Stimulated activated CD8-positive, alpha-beta memory T cell treated with anti-CD3 and anti-CD28 coated beads, Interleukin-12 subunit alpha, Interleukin-12 subunit beta, amount 100 ng/mL, for 1 hour (primary cell): ENCODE results near the gene IFNA2.
"Not testable (repeated sequence)": the region's sequence is repeated elsewhere in the genome, so short reads cannot be mapped to it uniquely, and the experiment has no call there.

Source experiments
- DNase-seq: peaks from one replicate; pipeline ENCODE4 v3.0.0-alpha.2; 2020; ENCODE audit warnings: low read depth

IFNA2 gene

DNA sequence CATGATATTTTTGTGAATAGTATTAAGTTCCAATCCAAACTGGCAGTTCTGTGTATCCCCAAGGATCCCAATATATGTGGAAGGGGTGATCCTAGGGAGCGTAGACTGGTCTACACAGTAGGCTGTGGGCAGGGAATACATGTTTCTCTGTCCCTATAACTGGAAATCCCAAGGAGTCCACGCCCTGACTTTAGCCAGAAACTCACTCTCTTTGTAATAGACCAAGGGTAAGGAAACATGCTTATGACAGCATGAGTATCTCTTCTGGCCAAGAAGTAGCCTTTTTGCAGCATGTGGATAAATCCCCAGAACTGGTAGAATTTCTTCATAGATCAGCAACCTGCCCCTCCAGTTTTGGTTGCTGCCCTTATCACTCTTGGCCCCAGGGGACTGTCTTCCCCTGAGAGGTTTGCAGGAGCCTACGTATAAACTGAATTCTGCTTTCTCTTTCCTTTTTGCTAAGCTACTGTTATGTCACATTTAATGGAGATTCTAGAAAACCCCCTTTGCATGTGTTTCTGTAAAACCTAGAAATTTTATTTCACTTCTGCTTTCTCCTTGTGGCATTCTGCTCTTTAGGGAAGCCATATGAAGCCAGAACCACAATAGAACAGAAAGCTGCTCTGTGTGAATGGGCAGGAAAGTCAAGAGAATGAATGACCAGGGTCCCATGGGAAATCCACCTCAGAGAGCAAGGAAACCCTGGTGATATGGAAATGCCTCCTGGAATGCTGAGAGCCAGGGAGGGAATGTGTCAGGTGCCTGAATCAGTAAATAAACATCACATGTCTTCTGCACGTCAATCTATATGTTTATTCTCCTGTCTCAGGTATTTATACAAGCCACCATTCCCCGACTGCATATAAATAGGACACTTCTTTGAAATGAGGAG, 3.5 kb downstream of the IFNA2 start:
- DNase-seq, result no peak

DNA sequence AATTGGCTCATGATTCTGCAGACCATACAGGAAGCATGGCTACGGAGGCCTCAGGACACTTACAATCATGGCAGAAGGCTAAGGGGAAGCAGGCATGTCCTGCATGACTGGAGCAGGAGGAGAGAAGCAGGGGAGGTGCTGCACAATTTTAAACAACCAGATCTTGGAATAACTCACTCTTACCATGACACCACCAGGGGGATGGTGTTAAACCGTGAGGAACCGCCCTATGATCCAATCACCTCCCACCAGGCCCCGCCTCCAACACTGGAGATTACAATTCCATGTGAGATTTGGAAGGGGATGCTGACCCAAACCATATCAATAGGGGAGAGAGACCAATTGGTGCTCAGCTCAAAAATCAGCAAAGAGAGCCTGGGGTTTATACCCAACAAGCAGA, 13.7 kb downstream of the IFNA2 start:
- not testable (repeated sequence) for DNase-seq

DNA sequence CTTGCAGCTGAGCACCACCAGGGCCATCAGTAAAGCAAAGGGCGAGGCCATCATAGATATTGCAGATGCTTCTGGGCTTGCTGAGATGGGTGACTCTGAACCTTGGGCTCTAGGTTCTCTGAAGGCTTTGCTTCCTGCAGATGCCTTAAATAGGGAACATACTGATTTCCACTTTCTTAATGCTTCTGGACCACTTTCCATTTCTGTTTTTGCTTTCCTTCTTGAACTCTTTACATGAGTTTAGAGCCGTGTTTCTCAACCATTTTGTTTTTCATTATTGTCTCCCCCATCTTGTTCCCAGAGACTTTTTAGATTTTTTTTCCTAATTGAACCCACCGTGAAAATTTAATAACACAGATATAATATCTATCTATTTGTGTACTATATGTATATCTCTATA, 17.2 kb downstream of the IFNA2 start, which contains the start of gene IFNA13:
Gene IFNA13, minus strand, starts transcription at position 101 of the 400 bp plus-strand sequence. Its CDS starts 47 bp downstream, at position 54.
- no peak for DNase-seq

DNA sequence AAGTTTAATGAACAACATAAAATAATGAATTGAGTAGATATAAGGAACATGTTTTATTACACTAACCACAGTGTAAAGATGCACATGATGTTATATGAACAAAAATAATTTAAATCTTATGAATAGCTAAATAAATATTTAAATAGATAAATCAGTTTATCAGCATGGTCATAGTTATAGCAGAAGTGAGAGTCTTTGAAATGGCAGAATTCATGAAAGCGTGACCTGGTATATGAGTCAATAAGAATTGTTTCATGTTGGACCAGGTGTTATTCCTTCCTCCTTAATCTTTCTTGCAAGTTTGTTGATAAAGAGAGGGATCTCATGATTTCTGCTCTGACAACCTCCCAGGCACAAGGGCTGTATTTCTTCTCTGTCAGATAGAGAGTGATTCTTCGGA, 18.0 kb downstream of the IFNA2 start:
- not testable (repeated sequence) for DNase-seq

DNA sequence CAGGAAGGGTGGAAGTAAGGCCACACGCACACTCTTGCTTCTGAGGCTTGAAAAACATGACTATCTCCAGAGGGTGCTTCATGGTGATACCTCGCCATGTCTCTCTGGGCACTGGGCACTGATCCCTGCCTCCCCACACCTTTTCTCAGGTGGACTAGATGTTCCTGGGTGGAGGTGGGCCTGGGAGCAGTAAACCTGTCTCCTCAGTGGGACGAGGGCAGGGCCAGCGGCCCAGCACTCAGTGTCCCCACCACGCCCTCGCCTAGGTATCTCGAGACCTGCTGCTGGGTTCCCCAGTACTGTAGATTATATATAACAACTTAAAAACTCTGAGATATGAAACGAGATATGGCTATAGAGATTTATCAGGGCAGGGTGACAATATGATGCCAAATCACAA, 22.9 kb downstream of the IFNA2 start:
- no peak for DNase-seq

DNA sequence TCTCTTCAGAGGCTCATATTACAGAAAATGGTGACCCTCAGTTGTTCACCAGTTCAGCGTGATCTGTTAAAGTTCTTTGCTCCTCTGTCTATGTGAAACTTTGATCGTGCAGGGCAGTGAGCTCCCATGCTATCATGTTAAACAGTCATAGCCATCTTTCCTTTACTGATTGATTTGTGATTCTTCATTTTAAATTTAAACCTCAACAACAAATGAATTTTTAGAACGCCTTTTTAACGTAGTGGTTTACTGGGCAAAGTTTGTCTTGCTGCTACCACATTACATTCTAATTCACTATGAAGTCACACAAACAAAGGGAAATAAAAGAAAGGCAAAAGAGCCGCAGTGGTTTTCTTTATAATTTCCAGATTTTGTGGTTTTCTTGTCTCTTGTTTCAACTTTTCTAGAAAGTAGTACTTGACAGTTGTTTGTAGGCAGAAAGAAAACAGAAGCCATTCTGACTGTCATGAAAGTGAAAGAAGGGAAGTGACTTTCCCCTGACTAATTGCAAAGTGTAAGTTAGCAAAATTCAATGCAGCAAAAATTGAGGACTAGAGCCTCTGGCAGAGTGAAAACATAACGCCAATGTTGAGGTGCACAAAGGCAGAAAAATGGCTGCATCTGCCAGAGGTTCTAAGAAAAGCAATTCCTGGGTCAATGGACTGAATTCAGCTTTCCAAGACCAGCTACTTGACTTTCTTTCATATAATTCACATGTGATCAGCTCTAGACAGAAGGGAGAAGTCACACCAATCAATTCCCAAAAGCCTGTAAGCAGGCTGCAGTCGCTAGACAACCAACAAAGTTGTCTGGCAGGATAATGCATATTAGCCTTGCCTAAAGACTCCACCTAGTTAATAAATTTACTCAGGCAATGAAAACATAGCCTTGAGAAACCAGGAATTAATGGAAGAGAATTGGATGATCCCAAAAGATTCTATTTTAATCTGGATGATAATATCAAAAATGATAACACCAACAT, 27.4 kb downstream of the IFNA2 start:
- no peak for DNase-seq

DNA sequence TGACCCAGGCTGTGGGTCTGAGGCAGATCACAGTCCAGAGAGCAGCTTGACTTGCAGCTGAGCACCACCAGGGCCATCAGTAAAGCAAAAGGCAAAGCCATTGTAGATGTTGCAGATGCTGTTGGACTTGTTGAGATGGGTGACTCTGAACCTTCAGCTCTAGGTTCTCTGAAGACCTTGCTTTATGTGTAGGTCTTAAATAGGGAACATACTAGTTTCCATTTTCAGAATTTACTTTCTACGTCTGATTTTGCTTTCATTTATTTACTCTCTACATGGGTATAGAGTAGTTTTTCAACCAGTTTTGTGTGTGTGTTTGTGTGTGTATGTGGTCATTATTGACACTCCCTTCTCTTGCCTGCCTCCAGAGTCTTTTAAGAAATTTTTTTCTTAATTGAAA, 34.4 kb downstream of the IFNA2 start, which contains the start of gene IFNA6:
Gene IFNA6, minus strand, starts transcription at position 101 of the 400 bp plus-strand sequence. Its CDS starts 0 bp downstream, at position 101.
- DNase-seq, result no peak

DNA sequence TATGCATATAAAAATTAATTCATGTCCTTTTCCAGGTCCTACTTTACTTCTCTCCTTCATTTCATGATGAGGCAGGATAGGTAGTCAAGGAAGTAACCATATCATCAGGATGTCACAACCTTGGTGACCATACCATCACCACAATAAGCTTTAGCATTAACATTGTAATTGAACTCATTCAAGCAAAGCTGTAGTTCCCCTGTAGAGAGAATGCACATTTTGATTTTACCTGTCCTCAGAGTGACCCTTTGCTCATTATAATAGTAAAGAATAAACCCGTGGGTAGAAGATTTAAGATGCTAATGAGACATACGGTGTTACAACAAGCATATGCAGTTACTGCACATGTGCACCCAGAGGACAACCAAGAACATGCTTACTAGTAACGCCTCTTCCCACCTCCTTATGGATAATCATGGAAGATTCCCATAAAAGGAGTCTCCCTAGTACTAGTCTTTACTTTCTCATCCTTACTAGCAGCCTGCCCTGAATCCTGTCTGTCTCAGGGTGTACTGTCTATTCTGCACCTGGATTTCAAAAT, 36.7 kb downstream of the IFNA2 start:
- no peak for DNase-seq

DNA sequence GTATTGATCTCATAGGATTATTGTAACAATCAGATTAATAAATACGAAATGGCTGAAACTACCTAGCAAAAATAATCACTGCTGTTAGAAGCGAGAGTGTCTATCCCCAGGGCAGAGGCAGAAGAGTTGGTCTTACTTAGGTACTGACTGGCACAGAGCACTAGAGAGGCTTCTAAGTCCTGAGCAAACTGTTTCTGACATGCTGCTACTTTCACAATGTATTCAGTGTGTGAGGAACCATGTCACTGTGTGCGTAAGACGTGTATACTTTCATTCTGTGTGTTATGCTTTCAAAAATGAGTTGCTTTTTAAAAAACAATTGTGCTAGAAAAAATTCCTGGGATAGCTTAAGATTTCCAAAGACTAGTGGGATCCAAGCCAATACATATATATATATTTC, 44.5 kb downstream of the IFNA2 start:
- DNase-seq, result no peak

DNA sequence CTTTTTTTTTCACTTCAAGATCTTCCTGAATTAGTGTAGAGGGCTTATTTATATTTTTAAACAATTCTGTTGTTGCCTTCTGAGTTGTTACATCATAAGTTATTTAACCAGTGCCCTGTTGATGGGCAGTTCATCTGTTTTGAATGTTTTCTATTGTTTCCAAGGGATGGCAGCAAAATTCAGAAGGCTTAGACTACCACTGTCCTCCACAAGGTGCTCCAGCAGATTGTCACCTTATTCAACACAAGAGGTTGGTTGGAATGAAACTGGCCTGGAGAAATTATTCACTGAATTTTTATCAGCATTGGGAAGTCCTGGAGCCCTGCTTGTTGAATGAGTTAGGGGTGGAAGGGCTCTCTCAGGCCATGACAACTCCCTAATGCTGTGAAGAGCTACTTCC, 48.7 kb downstream of the IFNA2 start:
- no peak for DNase-seq

DNA sequence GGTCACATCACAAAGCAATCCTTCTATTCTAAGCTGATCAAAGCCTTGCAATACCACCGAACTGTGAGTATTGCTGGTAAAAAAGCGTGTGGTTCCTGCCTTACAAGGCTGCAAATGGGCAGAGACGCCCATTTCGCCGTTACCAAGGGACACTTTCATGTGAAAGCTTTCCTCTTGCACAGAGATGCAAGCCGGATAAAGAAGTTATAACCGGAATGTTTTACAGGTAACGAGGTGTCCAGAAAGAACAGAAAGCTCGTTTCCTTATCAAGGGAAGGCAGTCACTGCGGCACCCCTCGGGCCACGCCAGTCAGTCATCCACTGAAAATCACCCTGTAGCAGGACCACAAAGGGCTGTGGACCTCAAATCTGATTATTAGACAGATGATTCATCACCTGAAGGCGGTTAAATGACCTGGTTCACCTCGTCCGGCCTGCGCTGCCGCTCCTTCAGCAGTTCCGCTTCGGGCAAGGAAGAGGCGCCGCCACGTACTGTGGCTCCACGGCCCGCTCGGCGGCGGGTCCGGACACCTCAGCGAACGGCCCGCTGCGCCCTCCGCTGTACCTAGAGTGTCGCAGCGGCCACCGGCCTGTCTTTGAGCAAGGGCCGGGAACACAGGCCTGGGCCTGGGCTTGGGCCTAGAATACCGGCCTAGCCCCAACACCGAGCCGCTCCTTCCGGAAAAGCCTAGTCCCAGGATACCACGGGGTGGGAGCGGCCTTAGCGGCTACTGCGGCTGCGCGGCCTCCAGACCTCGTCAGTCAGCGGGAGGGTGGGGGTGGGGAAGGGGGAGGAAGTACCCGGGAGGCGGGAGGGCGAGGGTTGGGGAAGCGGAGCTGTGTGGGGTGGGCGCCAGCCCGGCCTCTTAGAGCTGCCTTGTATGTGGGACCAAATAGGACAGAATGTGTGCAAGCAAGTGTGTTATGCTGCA, 50.2 kb downstream of the IFNA2 start, which contains the start of gene KLHL9:
Gene KLHL9, minus strand, starts transcription at position 704 of the 932 bp plus-strand sequence. Its CDS starts 545 bp downstream, at position 159.
- DNase-seq, result peak; percentile 79
